B cell (primary cell): ENCODE data around the gene GNPAT. TPM values are rescaled to one million over a fixed set of nuclear protein-coding genes. Genes with fewer than 3 reads are reported as not detected.

ENCODE experiments used
- ATAC-seq: fragments of 200-7000 bp; cut with Tn5 transposase; one replicate; pipeline ENCODE4 v1.10.0; 2021; ENCODE audit warnings: low read depth, mild to moderate bottlenecking, moderate number of reproducible peaks, moderate library complexity
- CTCF ChIA-PET: fragments of 350-600 bp; sonication (Branson Sonifier 250); formaldehyde crosslinking; loops from one replicate; lab custom pipeline; 2021; ENCODE audit warnings: antibody characterized with exemption, inconsistent platforms; lab: Charles Lee
- POLR2A ChIA-PET: fragments of 350-600 bp; sonication (Branson Sonifier 250); formaldehyde crosslinking; loops from one replicate; lab custom pipeline; 2021; ENCODE audit warnings: antibody characterized with exemption; lab: Charles Lee
- DNase-seq: peaks from one replicate; pipeline ENCODE4 v3.0.0; 2013
- H2AFZ ChIP-seq: 2 replicates; pipeline ENCODE4 v1.6.1; 2012; ENCODE audit warnings: mild to moderate bottlenecking, low read depth, low read length; ENCODE audit not compliant: insufficient read depth, poor library complexity, severe bottlenecking
- H3K27ac ChIP-seq, 2 donors: 1 replicate in 1 of 2; 2 replicates in 1 of 2; pipeline ENCODE4 v1.5.1; 2012 to 2013; ENCODE audit warnings: low read length in 2 of 2, mild to moderate bottlenecking in 2 of 2, moderate library complexity in 1 of 2
- H3K27me3 ChIP-seq, 4 experiments: fragments of 200-600 bp in 1 of 4; sonication (generic) in 1 of 4; replicated peaks in 1 of 4; 1 replicate in 2 of 4; 2 replicates in 2 of 4; pipeline versions ENCODE4 v1.6.1 to v1.7.0; 2013 to 2016; ENCODE audit warnings: low read length in 3 of 4, mild to moderate bottlenecking in 2 of 4, mixed read lengths in 1 of 4, moderate library complexity in 1 of 4; ENCODE audit not compliant: insufficient read depth in 4 of 4, control insufficient read depth in 3 of 4; ENCODE audit errors: control extremely low read depth in 1 of 4
- H3K36me3 ChIP-seq, 2 experiments: replicated peaks in 1 of 2; 1 replicate in 1 of 2; 2 replicates in 1 of 2; pipeline versions ENCODE4 v1.6.1 to v1.7.1; 2013; ENCODE audit warnings: low read length in 1 of 2; ENCODE audit not compliant: insufficient read depth in 2 of 2, control insufficient read depth in 1 of 2; ENCODE audit errors: control extremely low read depth in 1 of 2, extremely low read depth in 1 of 2
- H3K4me1 ChIP-seq, 2 donors: fragments of 200-600 bp in 1 of 2; sonication (generic) in 1 of 2; 1 replicate in 1 of 2; 2 replicates in 1 of 2; pipeline versions ENCODE4 v1.5.1 to v1.6.1; 2013 to 2017; ENCODE audit warnings: low read length in 2 of 2; ENCODE audit not compliant: control insufficient read depth in 2 of 2, insufficient read depth in 2 of 2
- H3K4me2 ChIP-seq: replicated peaks from 2 replicates; pipeline ENCODE3; 2012; ENCODE audit warnings: mild to moderate bottlenecking, low read depth, low read length; ENCODE audit not compliant: poor library complexity, severe bottlenecking
- H3K4me3 ChIP-seq, 5 experiments: fragments of 200-600 bp in 1 of 5; sonication (generic) in 1 of 5; 1 replicate in 3 of 5; 2 replicates in 2 of 5; pipeline versions ENCODE4 v1.5.1 to v1.7.0; 2011 to 2016; ENCODE audit warnings: low read length in 4 of 5, mild to moderate bottlenecking in 4 of 5, low read depth in 2 of 5, control low read depth in 1 of 5, moderate library complexity in 1 of 5; ENCODE audit not compliant: insufficient read depth in 1 of 5; ENCODE audit errors: control extremely low read depth in 1 of 5, extremely low read depth in 1 of 5
- H3K79me2 ChIP-seq: fragments of 200-600 bp; sonication (generic); one replicate; pipeline ENCODE4 v1.6.0; 2016; ENCODE audit warnings: low read length; ENCODE audit not compliant: control insufficient read depth, insufficient read depth
- H3K9ac ChIP-seq: fragments of 200-600 bp; sonication (generic); 2 replicates; pipeline ENCODE4 v1.6.1; 2017; ENCODE audit warnings: mild to moderate bottlenecking, low read length, moderate library complexity
- H3K9me3 ChIP-seq, 3 donors: one replicate each; pipeline versions ENCODE4 v1.6.1 to v1.7.1; 2013; ENCODE audit warnings: low read length in 2 of 3; ENCODE audit not compliant: control insufficient read depth in 2 of 3, insufficient read depth in 1 of 3; ENCODE audit errors: control extremely low read depth in 1 of 3
- H4K20me1 ChIP-seq: 2 replicates; pipeline ENCODE4 v1.6.0; 2012; ENCODE audit warnings: mild to moderate bottlenecking, low read length; ENCODE audit not compliant: insufficient read depth, control insufficient read depth, poor library complexity, severe bottlenecking
- H3K27ac Mint-ChIP-seq: one replicate; pipeline ENCODE4 v1.8.0; 2021; ENCODE audit warnings: mixed read lengths
- H3K27me3 Mint-ChIP-seq: one replicate; pipeline ENCODE4 v1.8.0; 2021; ENCODE audit warnings: mixed read lengths
- H3K4me1 Mint-ChIP-seq: one replicate; pipeline ENCODE4 v1.8.0; 2021; ENCODE audit warnings: mixed read lengths
- H3K4me3 Mint-ChIP-seq: one replicate; pipeline ENCODE4 v1.8.0; 2021; ENCODE audit warnings: mixed read lengths
- H3K9me3 Mint-ChIP-seq: one replicate; pipeline ENCODE4 v1.8.0; 2022; ENCODE audit warnings: mixed read lengths; ENCODE audit not compliant: insufficient read depth
- EZH2 ChIP-seq: IDR thresholded peaks from 2 replicates; pipeline ENCODE4 v1.6.1; 2012; ENCODE audit warnings: borderline replicate concordance, low read depth, mild to moderate bottlenecking, moderate library complexity, low read length; ENCODE audit not compliant: insufficient read depth, poor library complexity, severe bottlenecking
- WGBS: methylation state at CpG from one replicate; pipeline ENCODE4 v1.1.5; 2013; ENCODE audit warnings: missing lambda C conversion rate; ENCODE audit not compliant: insufficient coverage; 5-methylcytosine and 5-hydroxymethylcytosine counted together
- intact Hi-C: fragments of 100-400 bp; cut with micrococcal nuclease; formaldehyde crosslinking; loops from one replicate; pipeline ENCODE4 v1.10.0; 2022
- polyA plus RNA-seq: library from polyadenylated mRNA; depleted of rRNA; stranded (reverse); fragments of >200 nt; gene quantifications from 2 replicates; pipeline ENCODE4 v1.2.3, GENCODE V29; 2012
- total RNA-seq, 2 donors: library from RNA; stranded (reverse); fragments of 120-200 nt in 1 of 2; gene quantifications; 1 replicate in 1 of 2; 2 replicates in 1 of 2; pipeline versions ENCODE4 v1.2.3 to v1.2.4, GENCODE V29; 2013 to 2022
- TF ChIP-seq, protein P1 (sequence below): fragments of 200-600 bp; IDR thresholded peaks from one replicate; pipeline ENCODE4 v1.8.0; 2022; ENCODE audit warnings: antibody characterized with exemption, mild to moderate bottlenecking

The GNPAT gene
- total and polyA plus RNA-seq, 2 donors (not counting 1 experiment from before 2014, with no cell fraction given), result 19.5 to 49.0 TPM

DNA sequence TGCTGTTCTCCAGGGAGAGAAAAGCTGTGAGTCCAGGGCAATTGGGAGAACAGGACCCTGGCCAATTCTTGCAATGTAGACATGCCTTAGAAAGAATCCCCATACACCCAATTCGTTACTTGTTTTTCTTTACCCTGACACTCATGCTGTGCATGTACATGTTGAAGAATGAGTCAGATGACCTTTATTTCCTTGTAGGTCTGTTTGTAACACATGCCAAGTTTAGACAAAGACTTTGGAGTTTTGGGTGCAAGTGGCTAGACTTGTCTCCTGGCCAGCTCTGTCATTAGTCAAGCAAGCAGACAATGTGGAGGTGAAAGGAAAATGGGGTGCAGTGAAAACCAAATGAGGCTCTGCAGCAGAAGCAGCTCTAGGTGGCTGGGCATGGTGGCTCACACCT lies 38.1 kb downstream of the GNPAT start:
- no peaks in the 10 kb centered on the region for H3K27me3 Mint-ChIP-seq
- DNase-seq, result no peak
- no peaks in the 10 kb centered on the region for H3K79me2 ChIP-seq
- no peaks in the 10 kb centered on the region for H4K20me1 ChIP-seq
- no peaks in the 10 kb centered on the region for H3K4me1 ChIP-seq
- no peak overlapping the region for H3K4me3 ChIP-seq
- no peak for TF ChIP-seq EZH2
- TF ChIP-seq, protein P1, sequence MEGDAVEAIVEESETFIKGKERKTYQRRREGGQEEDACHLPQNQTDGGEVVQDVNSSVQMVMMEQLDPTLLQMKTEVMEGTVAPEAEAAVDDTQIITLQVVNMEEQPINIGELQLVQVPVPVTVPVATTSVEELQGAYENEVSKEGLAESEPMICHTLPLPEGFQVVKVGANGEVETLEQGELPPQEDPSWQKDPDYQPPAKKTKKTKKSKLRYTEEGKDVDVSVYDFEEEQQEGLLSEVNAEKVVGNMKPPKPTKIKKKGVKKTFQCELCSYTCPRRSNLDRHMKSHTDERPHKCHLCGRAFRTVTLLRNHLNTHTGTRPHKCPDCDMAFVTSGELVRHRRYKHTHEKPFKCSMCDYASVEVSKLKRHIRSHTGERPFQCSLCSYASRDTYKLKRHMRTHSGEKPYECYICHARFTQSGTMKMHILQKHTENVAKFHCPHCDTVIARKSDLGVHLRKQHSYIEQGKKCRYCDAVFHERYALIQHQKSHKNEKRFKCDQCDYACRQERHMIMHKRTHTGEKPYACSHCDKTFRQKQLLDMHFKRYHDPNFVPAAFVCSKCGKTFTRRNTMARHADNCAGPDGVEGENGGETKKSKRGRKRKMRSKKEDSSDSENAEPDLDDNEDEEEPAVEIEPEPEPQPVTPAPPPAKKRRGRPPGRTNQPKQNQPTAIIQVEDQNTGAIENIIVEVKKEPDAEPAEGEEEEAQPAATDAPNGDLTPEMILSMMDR, result no peak
- intact Hi-C loops, result no loop called here
- no peak overlapping the region for H3K4me2 ChIP-seq
- H3K9ac ChIP-seq, result no peak overlapping the region
- no peaks in the 10 kb centered on the region for H3K9me3 Mint-ChIP-seq
- H3K27me3 ChIP-seq, result no peaks in the 10 kb centered on the region
- H3K27ac ChIP-seq, result no peak overlapping the region
- WGBS, result no CpG with 5 or more reads among the region's 1 CpG
- H3K36me3 ChIP-seq, result peaks cover 0 to 35% of the 10 kb centered on the region in 2 experiments
- H2AFZ ChIP-seq, result no peak overlapping the region
- no peak overlapping the region for H3K4me3 Mint-ChIP-seq
- ChIA-PET CTCF (no interaction called here), POLR2A (no interaction called here)
- H3K4me1 Mint-ChIP-seq, result no peaks in the 10 kb centered on the region
- no peaks in the 10 kb centered on the region for H3K9me3 ChIP-seq
- H3K27ac Mint-ChIP-seq, result no peak overlapping the region
- ATAC-seq, result no peak

DNA sequence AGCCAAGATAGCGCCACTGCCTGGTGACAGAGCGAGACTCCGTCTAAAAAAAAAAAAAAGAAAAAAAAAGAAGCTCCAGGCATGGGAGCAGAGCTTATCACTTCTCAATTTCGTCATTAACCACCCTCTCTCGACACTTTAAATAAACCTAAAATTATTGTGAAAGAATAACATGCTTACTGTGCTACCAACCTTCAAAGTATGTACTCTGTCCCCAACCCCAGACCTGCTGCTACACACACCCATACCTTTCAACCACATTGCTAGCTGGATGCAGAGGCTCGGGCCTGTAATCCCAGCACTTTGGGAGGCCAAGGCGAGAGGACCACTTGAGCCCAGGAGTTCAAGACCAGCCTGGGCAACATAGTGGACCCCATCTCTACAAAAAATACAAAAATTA lies 38.7 kb downstream of the GNPAT start:
- WGBS, result 100% methylated on average over 3 of the region's 7 CpGs
- Histone ChIP-seq H3K4me2 (no peak overlapping the region), H3K4me1 (no peaks in the 10 kb centered on the region), H4K20me1 (no peaks in the 10 kb centered on the region), H2AFZ (no peak overlapping the region), H3K79me2 (no peaks in the 10 kb centered on the region), H3K9me3 (no peaks in the 10 kb centered on the region), H3K27ac (no peak overlapping the region), H3K4me3 (no peak overlapping the region), H3K36me3 (peaks cover 0 to 29% of the 10 kb centered on the region in 2 experiments), H3K27me3 (no peaks in the 10 kb centered on the region), H3K9ac (no peak overlapping the region)
- intact Hi-C loops, result no loop called here
- Mint-ChIP-seq H3K27ac (no peak overlapping the region), H3K9me3 (no peaks in the 10 kb centered on the region), H3K27me3 (no peaks in the 10 kb centered on the region), H3K4me1 (no peaks in the 10 kb centered on the region), H3K4me3 (no peak overlapping the region)
- TF ChIP-seq, protein P1, result no peak
- no peak for TF ChIP-seq EZH2
- ChIA-PET CTCF (no interaction called here), POLR2A (no interaction called here)
- ATAC-seq (no peak), DNase-seq (no peak)
